Fibroblast of the aortic adventitia (primary cell): ENCODE measurements around the gene ADAM12. TPM values are rescaled to one million over a fixed set of nuclear protein-coding genes. Genes with fewer than 3 reads are reported as not detected.
A peak's percentile ranks its signal among the peaks of the same experiment; 100 is the strongest.

Experiments
- DNase-seq: peaks from one replicate; pipeline ENCODE4 v3.0.0-alpha.2; 2010; ENCODE audit warnings: low read depth
- H3K4me3 ChIP-seq: 2 replicates; pipeline ENCODE4 v1.5.1; 2011; ENCODE audit warnings: low read depth, mild to moderate bottlenecking, control low read depth, low read length, moderate library complexity
- total RNA-seq: library from RNA; depleted of rRNA; stranded (reverse); fragments of >200 nt; gene quantifications from 2 replicates; pipeline ENCODE4 v1.2.3, GENCODE V29; 2012; ENCODE audit warnings: low replicate concordance
- TF ChIP-seq, protein P1 (sequence below): IDR thresholded peaks from 2 replicates; pipeline ENCODE4 v1.5.1; 2011; ENCODE audit warnings: mild to moderate bottlenecking, low read length, control low read depth, inconsistent platforms; ENCODE audit not compliant: insufficient read depth

Gene ADAM12
- total RNA-seq, 1 donor: 82.7 TPM

- TF ChIP-seq, protein P1, sequence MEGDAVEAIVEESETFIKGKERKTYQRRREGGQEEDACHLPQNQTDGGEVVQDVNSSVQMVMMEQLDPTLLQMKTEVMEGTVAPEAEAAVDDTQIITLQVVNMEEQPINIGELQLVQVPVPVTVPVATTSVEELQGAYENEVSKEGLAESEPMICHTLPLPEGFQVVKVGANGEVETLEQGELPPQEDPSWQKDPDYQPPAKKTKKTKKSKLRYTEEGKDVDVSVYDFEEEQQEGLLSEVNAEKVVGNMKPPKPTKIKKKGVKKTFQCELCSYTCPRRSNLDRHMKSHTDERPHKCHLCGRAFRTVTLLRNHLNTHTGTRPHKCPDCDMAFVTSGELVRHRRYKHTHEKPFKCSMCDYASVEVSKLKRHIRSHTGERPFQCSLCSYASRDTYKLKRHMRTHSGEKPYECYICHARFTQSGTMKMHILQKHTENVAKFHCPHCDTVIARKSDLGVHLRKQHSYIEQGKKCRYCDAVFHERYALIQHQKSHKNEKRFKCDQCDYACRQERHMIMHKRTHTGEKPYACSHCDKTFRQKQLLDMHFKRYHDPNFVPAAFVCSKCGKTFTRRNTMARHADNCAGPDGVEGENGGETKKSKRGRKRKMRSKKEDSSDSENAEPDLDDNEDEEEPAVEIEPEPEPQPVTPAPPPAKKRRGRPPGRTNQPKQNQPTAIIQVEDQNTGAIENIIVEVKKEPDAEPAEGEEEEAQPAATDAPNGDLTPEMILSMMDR: no peak
- DNase-seq: no peak
- no peak overlapping the region for H3K4me3 ChIP-seq
Observed at GRCh38 chr10:126124046-126124445, 264.2 kb downstream of the ADAM12 start.

GRCh38 chr10:126123466-126123865 lies 264.8 kb downstream of the ADAM12 start:
- TF ChIP-seq, protein P1: no peak
- H3K4me3 ChIP-seq: no peak overlapping the region
- no peak for DNase-seq

- no peak overlapping the region for H3K4me3 ChIP-seq
- TF ChIP-seq, protein P1: no peak
- peak; percentile 94 for DNase-seq
Observed at GRCh38 chr10:126122881-126123280, 265.4 kb downstream of the ADAM12 start.

- H3K4me3 ChIP-seq: no peak overlapping the region
- no peak for DNase-seq
- TF ChIP-seq, protein P1: no peak
Observed at GRCh38 chr10:126119599-126119998, 268.7 kb downstream of the ADAM12 start.

DNA sequence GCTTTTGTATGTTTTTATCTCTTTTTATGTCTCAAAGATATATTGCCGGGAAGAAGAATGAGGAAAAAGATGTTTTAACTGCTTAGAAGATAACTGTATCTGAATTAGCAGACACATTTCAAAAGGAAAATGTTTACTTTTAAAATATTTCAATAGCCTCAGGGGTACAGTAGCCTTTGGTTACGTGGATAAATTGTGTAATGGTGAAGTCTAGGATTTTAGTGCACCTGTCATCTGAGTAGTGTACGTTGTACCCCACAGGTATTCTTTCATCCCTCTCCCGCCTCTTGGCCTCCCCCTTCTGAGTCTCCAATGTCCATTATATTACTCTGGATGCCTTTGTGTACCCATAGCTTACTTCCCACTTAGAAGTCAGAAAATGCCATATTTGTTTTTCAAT lies 269.8 kb downstream of the ADAM12 start:
- DNase-seq: no peak
- TF ChIP-seq, protein P1: no peak
- no peak overlapping the region for H3K4me3 ChIP-seq

- no peak for DNase-seq
- TF ChIP-seq, protein P1: no peak
- no peak overlapping the region for H3K4me3 ChIP-seq
Observed at GRCh38 chr10:126117196-126117595, 271.1 kb downstream of the ADAM12 start.

GRCh38 chr10:126115886-126116285 lies 272.4 kb downstream of the ADAM12 start:
- H3K4me3 ChIP-seq: no peak overlapping the region
- no peak for DNase-seq
- TF ChIP-seq, protein P1: no peak
